Measurements from ENCODE around the gene USP51.
"Not testable (repeated sequence)": the region's sequence is repeated elsewhere in the genome, so short reads cannot be mapped to it uniquely, and the experiment has no call there.

Gene USP51

DNA sequence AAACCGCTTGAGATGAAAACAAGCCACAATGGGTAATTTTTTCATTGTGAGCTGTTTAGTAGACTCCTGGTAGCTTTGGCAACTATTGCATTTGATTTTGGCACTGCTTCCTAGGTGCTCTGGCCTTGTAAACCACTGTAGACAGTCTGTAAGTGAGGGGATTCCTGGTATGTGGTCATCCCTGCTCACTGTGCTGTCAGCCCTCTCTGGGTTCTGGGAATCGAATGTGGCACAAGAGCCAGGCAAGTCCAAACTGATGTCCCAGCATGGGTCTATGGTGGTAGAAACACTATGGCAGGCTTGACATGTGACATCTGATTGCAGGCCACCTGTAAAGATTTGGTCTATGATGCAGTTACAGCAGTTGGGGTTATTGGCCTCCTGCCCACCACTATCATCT lies 2.5 kb downstream of the USP51 start:
- H3K9me3 Mint-ChIP-seq, result no peaks in the 10 kb centered on the region
- H3K4me1 Mint-ChIP-seq, result peaks cover 5% of the 10 kb centered on the region
- H3K4me3 Mint-ChIP-seq, result no peak overlapping the region
- no peak overlapping the region for H3K27ac Mint-ChIP-seq
- DNase-seq (ENCODE audit: low spot score in 2 of 2) (no peak), ATAC-seq (no peak)
- H3K36me3 Mint-ChIP-seq, result peaks cover 7% of the 10 kb centered on the region

DNA sequence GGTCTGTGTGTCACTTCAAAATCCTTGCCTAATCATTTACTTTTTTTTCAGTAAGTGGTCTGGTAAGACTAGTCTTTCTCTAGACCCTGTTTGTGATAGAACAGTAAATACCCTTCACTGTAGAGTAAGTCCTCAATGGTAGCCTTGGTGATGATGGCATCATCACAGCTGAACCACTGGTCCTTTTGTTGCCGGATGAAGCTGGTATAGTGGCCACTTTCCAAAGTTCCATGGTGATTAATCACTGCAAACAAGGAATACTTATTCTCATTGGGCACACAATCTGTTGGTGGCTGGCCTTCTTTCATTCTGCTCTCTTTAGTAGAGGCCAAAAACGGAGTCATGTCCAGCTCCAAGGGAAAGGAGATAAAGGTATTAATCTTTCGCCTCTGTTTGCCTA lies 2.9 kb downstream of the USP51 start:
- Mint-ChIP-seq H3K36me3 (peaks cover 7% of the 10 kb centered on the region), H3K9me3 (no peaks in the 10 kb centered on the region), H3K4me3 (no peak overlapping the region), H3K27ac (no peak overlapping the region), H3K4me1 (peaks cover 5% of the 10 kb centered on the region)
- DNase-seq (ENCODE audit: low spot score in 2 of 2) (no peak), ATAC-seq (no peak)

DNA sequence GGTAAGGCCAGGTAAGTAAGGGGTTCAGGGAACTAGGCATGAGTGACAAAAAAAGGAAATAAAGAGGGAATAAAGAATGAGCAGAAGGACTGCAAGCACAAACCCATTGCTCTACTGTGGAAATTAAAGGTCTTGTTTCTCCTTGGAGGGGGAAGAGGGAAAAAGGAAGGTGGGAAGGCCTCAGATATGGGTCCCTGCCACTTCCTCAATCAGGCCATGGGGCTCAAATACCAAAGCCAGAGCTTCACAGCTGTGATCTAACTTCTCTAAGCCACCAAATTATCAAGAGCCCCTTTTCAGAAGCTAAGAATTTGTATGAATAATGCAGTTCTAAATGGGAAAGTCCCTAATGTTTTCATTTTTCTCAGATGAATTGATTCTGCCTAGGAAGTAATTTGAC lies 4.7 kb downstream of the USP51 start:
- Mint-ChIP-seq H3K4me3 (no peak overlapping the region), H3K36me3 (peaks cover 7% of the 10 kb centered on the region), H3K9me3 (no peaks in the 10 kb centered on the region), H3K27ac (no peak overlapping the region), H3K4me1 (peaks cover 5% of the 10 kb centered on the region)
- DNase-seq (ENCODE audit: low spot score in 2 of 2) (no peak), ATAC-seq (no peak)

DNA sequence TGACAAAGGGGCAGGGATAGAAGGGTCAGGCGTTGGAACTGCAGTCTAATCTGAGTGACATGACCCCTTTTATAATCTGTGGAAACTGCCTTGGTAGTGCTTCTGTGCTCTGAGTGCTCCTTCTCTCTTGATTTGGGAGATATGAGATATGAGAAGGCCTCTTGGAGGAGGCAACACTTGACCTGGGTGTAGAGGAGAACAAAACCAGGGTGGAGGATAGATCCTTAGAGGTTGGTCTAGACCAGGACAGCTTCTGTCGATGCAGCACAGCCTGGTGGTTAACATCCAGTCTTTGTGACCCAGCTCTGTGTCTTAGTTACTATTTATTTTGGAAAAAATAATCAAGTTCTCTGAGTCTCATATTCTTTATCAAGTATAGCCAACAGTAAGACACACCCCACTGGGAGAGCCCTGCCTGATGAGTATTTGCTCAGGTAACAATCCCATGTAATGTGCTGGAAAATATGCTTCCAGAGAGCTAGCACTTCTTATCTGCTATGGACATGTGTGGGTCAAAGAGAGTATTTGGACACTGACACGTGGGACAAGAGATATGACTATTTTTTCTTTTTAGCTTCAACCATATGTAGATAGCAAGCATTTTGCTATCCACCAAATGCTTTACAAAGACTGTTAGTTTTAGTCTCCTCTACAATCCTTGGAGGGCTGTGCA lies 9.1 kb downstream of the USP51 start:
- Mint-ChIP-seq H3K4me3 (no peak overlapping the region), H3K36me3 (no peaks in the 10 kb centered on the region), H3K4me1 (peaks cover 5% of the 10 kb centered on the region), H3K27ac (no peak overlapping the region), H3K9me3 (no peaks in the 10 kb centered on the region)
- ATAC-seq (no peak), DNase-seq (ENCODE audit: low spot score in 2 of 2) (no peak)

DNA sequence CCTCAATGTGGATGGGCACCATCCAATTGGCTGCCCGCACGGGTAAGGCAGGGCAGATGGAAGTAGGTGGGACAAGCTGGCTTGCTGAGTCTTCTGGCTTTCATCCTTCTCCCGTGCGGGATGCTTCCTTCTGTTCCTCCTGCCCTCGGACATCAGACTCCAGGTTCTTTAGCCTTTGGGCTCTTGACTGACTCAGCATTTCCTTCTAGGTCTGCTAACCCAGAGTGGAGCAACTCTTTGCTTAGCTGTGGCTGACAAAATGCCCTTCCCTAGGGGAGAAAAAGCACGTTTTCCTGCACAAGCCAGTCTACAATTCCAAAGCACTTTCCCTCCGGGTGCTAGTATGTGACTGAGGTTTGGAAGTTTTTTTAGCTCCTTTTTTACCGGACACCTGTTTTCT lies 9.7 kb downstream of the USP51 start:
- not testable (repeated sequence) for H3K9me3 Mint-ChIP-seq; DNase-seq (ENCODE audit: low spot score in 2 of 2); H3K4me3 Mint-ChIP-seq; H3K4me1 Mint-ChIP-seq; H3K36me3 Mint-ChIP-seq; ATAC-seq; H3K27ac Mint-ChIP-seq

DNA sequence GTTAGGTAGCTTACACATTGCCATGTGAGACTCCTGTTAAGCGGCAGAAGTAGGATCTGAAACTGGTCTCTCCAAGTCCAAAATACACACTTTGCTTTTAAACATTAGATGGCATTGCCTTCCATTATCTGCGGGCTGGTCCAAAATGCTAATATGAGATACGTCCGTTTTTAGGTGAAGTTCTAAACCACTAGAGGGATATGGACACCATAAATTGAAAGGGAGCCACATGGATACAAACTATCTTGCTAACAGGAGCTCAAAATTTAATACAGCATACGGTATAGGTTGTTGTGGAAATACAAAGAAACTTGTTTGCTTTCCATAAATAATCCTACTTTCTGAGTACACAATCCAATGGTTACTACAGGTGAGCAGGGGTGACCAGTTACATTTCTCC lies 23.9 kb downstream of the USP51 start:
- not testable (repeated sequence) for H3K4me3 Mint-ChIP-seq; H3K36me3 Mint-ChIP-seq; H3K27ac Mint-ChIP-seq; H3K4me1 Mint-ChIP-seq; DNase-seq (ENCODE audit: low spot score in 2 of 2); H3K9me3 Mint-ChIP-seq; ATAC-seq

DNA sequence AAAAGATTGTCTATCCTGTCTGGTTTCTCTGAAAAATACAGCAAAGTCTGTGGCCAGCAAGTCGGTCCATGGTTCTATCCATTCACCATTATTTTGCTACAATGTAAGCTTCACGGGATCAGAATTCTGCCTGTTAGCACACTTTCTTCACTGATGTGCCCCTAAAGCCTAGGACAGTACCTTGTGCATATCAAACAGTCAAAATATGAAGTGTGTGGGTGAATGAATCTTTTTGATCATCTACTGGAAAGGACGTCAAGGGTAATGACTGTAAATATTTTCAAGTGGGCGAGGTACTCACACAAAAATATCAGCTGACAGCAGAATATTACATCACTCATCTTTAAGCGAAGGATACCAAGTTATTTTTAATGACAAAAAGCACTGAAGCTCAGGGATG lies 24.5 kb downstream of the USP51 start:
- ATAC-seq; H3K27ac Mint-ChIP-seq; H3K4me3 Mint-ChIP-seq; H3K4me1 Mint-ChIP-seq; H3K36me3 Mint-ChIP-seq; DNase-seq (ENCODE audit: low spot score in 2 of 2); H3K9me3 Mint-ChIP-seq: not testable (repeated sequence)

DNA sequence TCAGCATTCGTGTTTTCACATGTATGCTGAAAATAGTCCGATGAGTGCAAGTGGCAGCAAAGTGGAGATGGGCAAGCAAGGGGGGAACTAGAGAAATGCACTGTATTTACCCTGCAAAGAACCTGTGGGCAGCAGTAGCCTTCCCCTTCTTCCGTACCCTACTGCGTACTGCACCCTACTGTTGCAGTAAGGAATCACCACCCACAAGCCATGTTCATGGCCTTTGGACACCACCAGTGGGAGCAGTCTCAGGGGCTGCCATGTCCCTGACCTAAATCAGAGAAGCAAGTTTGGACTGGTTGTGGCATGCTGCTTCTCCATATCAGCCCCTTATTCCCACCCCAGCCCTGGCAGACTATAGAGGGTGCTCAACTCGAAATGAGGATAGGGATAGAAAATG lies 25.6 kb downstream of the USP51 start:
- DNase-seq (ENCODE audit: low spot score in 2 of 2); H3K4me1 Mint-ChIP-seq; H3K4me3 Mint-ChIP-seq; H3K9me3 Mint-ChIP-seq; H3K27ac Mint-ChIP-seq; H3K36me3 Mint-ChIP-seq: not testable (repeated sequence)
- ATAC-seq, result peak; percentile 40

DNA sequence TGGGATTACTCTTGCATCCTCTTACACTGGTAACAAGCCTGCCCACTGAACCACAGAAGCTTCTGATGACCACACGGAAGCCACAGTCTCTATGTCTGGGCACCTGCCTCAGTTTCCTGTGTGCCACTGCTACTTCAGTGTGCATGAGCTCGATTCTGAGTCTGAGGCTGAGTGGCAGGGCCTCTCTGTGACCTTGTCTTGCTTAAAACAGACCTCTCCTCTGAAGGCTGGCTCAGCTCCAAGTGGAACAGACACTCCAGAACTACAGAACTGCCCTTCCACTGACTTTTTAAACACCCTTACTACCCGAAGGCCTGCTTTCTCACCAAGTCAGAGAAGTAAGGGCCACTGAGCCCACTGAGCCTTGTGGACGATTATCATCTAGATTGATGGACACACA lies 29.7 kb downstream of the USP51 start:
- H3K27ac Mint-ChIP-seq; ATAC-seq; DNase-seq (ENCODE audit: low spot score in 2 of 2); H3K9me3 Mint-ChIP-seq; H3K4me3 Mint-ChIP-seq; H3K36me3 Mint-ChIP-seq; H3K4me1 Mint-ChIP-seq: not testable (repeated sequence)

DNA sequence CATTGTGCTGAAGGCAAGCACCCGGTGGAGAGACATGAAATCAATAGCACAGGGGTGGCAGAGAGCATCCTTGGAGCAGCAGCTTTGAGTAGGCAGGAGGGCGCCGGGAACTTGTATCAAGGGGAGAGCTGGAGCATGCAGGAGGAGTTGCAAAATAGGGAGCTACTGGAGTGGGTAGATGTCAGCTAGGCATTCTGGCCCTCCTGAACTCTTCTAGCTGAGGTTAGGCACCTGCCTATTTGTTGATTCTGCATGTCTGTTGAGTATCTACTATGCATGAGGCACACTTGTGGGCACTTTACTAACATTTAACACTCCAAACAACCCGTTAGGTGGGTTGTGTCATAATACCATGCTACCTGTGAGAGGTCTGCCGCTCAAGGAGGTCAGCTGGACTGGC lies 30.2 kb downstream of the USP51 start:
- not testable (repeated sequence) for H3K36me3 Mint-ChIP-seq; H3K4me1 Mint-ChIP-seq; H3K4me3 Mint-ChIP-seq; H3K27ac Mint-ChIP-seq; H3K9me3 Mint-ChIP-seq; DNase-seq (ENCODE audit: low spot score in 2 of 2); ATAC-seq

DNA sequence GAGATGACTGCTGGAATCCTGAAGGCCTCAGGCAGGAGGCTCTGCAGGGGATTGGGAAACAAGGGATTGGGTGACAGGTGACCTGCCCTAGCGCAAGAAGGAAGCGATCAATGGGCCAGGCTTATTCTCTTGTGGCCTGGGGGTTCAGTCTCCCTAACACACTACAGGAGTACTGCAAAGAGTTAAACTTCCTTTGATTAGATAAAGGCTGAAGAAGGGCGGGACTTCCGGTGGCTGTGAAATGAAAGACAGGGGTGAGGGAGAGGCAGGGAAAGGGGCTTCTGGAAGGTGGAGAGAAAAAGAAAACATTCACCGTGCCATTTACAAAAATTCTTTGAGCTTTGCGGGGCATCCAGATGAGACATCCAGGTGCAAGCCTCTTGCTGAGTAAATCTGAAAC lies 33.9 kb downstream of the USP51 start:
- H3K4me3 Mint-ChIP-seq; H3K9me3 Mint-ChIP-seq; ATAC-seq; H3K36me3 Mint-ChIP-seq; H3K27ac Mint-ChIP-seq; H3K4me1 Mint-ChIP-seq; DNase-seq (ENCODE audit: low spot score in 2 of 2): not testable (repeated sequence)

DNA sequence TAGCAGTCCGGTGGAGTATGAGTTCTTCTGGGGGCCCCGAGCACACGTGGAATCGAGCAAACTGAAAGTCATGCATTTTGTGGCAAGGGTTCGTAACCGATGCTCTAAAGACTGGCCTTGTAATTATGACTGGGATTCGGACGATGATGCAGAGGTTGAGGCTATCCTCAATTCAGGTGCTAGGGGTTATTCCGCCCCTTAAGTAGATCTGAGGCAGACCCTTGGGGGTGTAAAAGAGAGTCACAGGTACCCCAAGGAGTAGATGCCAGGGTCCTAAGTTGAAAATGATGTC lies 36.9 kb downstream of the USP51 start:
- DNase-seq (ENCODE audit: low spot score in 2 of 2) (no peak), ATAC-seq (peak; percentile 8)
- no peaks in the 10 kb centered on the region for H3K36me3 Mint-ChIP-seq
- H3K4me1 Mint-ChIP-seq, result no peaks in the 10 kb centered on the region
- H3K9me3 Mint-ChIP-seq, result no peaks in the 10 kb centered on the region
- peak overlapping the region; percentile 89 for H3K4me3 Mint-ChIP-seq
- peak overlapping the region; percentile 86 for H3K27ac Mint-ChIP-seq

DNA sequence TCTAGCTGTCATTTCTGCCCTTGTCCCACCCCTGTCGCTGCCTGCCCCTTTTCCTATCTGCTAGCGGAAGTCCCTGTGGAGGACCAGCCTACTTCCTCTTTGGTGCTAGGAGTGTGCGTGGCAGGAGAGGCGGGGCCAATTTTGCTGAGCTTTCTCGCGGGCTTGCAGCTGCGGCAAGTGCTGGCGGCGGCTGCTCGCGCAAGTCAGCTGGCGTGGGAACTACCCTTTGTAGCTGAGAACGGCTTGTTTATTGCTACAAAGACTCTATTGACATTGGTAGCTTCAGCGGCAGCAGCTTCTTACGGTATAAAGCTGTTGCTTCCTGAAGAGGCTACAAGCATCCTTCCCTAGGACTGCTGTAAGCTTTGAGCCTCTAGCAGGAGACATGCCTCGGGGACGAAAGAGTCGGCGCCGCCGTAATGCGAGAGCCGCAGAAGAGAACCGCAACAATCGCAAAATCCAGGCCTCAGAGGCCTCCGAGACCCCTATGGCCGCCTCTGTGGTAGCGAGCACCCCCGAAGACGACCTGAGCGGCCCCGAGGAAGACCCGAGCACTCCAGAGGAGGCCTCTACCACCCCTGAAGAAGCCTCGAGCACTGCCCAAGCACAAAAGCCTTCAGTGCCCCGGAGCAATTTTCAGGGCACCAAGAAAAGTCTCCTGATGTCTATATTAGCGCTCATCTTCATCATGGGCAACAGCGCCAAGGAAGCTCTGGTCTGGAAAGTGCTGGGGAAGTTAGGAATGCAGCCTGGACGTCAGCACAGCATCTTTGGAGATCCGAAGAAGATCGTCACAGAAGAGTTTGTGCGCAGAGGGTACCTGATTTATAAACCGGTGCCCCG lies 37.4 kb downstream of the USP51 start, which contains the start of gene MAGEH1:
TSS of gene MAGEH1 (plus strand) at position 138 of the 843 bp plus-strand sequence. CDS start at position 386, 248 bp downstream.
- no peaks in the 10 kb centered on the region for H3K36me3 Mint-ChIP-seq

DNA sequence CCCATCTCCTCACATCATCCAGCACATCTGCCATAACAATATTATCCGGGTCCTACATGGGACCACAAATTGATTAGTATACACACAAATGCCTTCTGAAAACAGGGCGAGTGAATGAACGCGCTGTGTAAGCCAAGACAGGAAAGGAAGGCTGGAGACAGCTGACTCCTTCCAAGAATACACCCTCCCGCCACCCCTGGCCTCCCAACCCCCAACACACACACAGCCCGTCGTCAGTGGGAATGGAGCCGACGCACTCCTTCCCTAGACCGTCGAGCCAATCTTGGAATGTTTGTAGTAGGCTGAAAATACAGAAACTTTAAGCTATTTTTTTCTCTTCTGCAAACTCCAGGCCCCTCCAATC lies 38.0 kb downstream of the USP51 start:
- ATAC-seq (peak; percentile 56), DNase-seq (ENCODE audit: low spot score in 2 of 2) (no peak)
- no peaks in the 10 kb centered on the region for H3K9me3 Mint-ChIP-seq
- no peaks in the 10 kb centered on the region for H3K4me1 Mint-ChIP-seq
- peak overlapping the region; percentile 89 for H3K4me3 Mint-ChIP-seq
- peak overlapping the region; percentile 86 for H3K27ac Mint-ChIP-seq
- H3K36me3 Mint-ChIP-seq, result no peaks in the 10 kb centered on the region

More for the DNA sequence above, 37.4 kb downstream of the USP51 start, which contains the start of gene MAGEH1:
- Mint-ChIP-seq H3K9me3 (no peaks in the 10 kb centered on the region), H3K27ac (peak within 1 kb of the TSS; percentile 86), H3K4me1 (no peaks in the 10 kb centered on the region), H3K4me3 (peak within 1 kb of the TSS; percentile 89)
- ATAC-seq, result peak; percentile 97
- DNase-seq (ENCODE audit: low spot score in 2 of 2), result peak; percentile 32 to 73

DNA sequence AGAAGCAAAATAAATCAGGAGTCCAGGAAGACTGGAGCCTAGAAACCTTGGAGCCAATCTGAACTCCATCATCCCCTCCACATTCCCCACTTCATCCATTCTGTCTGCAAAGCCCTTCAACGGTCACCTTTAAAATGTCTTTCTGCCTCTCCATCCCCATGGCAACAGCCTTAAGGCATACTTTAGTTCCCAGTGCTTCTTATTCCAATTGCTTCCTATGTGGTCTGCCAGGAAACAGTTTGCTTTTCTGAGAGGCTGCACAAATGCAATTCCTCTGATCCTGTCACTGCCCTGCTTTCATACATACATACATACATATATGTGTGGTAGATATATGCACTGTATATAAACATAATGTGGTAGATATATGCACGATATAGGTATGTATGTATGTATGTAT lies 38.5 kb downstream of the USP51 start:
- Mint-ChIP-seq H3K4me3 (peak overlapping the region; percentile 89), H3K36me3 (no peaks in the 10 kb centered on the region), H3K27ac (peak overlapping the region; percentile 86), H3K9me3 (no peaks in the 10 kb centered on the region), H3K4me1 (no peaks in the 10 kb centered on the region)
- DNase-seq (ENCODE audit: low spot score in 2 of 2), result no peak
- ATAC-seq, result no peak

DNA sequence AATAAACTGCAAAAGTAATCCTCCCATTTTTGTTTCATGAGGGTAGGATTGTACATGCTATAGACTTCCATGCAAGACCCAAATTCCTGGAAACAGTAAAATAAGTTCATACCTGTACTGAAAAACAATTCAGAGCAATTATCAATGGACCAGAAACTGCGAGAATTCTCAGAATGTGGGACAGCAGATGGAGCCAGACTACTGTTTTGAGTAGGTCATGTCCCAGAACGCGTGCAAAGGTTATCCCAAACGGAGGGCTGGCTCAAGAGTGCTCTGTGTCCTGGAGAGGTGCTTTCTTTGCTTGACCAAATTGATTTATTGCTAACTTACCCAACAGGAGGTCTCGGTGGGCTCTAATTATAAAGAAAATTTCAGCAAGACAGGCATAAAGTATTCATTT lies 39.4 kb downstream of the USP51 start:
- Mint-ChIP-seq H3K9me3 (no peaks in the 10 kb centered on the region), H3K36me3 (no peaks in the 10 kb centered on the region), H3K27ac (no peak overlapping the region), H3K4me1 (no peaks in the 10 kb centered on the region), H3K4me3 (no peak overlapping the region)
- ATAC-seq, result no peak
- no peak for DNase-seq (ENCODE audit: low spot score in 2 of 2)
